ENCODE measurements around the gene PC.
A peak's percentile ranks its signal among the peaks of the same experiment; 100 is the strongest.
"Not testable (repeated sequence)": the region's sequence is repeated elsewhere in the genome, so short reads cannot be mapped to it uniquely, and the experiment has no call there.

The PC gene

GRCh38 chr11:66818231-66818955 is 139.8 kb downstream of the PC start:
- H3K27ac ChIP-seq, result no peak overlapping the region
- DNase-seq (ENCODE audit: low read depth, low spot score), result no peak

- no peak for DNase-seq (ENCODE audit: low read depth, low spot score)
Observed at GRCh38 chr11:66815646-66816045, 142.5 kb downstream of the PC start.

DNA sequence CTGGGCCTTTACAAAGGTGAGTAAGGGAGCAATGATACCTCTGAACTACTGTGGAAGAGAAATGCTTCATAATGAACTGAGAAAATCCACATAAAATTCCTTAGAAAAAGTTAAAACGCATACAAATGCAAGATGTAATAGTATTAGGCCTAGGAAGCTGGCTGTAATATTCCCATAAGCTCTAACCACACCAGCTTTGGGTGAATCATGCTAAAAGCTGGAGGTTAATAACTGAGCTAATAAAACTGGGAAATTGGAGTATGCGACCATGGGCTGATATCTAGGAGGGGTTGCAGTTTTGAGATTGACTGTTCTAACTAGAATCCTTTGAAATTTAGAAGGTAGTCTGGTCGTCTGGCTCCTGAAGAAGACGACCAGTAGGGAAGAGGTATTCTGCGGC is 143.5 kb downstream of the PC start:
- DNase-seq (ENCODE audit: low read depth, low spot score), result no peak
- H3K27ac ChIP-seq, result peak overlapping the region; percentile 55

More at GRCh38 chr11:66815646-66816045, 142.5 kb downstream of the PC start:
- peak overlapping the region; percentile 55 for H3K27ac ChIP-seq

DNA sequence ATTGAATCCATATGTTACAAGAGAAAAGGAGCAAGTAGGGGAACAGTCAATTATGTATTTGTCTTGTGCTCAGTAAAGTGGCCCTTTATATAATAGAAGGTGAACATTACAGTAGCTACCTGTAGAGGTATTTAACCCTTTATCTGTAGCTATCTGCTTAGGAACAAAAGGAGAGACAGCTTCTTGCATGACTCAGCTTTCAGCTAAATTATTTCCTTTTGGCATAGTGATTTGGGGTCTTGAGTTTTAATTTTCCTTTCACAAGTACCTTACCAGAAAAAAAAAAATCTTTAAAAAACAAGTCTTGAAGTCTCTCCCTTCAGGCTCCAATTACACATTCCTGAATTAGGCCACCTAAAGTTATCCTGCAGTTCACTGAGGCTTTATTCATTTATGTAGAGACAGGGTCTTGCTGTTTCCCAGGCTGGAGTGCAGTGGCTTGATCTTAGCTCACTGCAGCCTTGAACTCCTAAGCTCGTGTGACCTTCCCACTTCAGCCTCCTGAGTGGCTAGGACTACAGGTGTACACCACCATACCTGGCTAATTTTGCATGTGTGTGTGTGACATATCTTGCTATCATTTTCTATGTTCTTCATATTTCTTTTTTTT is 147.5 kb downstream of the PC start:
- H3K27ac ChIP-seq, result no peak overlapping the region
- no peak for DNase-seq (ENCODE audit: low read depth, low spot score)

DNA sequence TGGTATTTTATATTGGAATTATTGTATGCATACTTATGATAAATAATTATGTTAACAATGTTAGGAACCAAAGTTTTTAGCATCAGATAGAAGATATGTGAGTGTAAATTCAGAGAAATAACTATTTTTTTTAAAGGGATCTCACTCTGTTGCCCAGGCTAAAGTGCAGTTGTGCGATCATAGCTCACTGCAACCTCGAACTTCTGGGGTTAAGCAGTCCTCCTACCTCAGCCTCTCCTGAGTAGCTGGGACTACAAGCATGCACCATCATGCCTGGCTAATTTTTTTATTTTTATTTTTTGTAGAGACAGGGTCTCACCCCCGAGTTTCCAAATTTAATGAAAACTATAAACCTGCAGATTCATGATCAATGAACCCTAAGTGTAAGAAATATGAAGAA is 148.6 kb downstream of the PC start:
- H3K27ac ChIP-seq, result no peak overlapping the region
- DNase-seq (ENCODE audit: low read depth, low spot score), result no peak

GRCh38 chr11:66800720-66801428 is 157.3 kb downstream of the PC start:
- H3K27ac ChIP-seq, result no peak overlapping the region
- no peak for DNase-seq (ENCODE audit: low read depth, low spot score)

GRCh38 chr11:66799815-66800214 is 158.4 kb downstream of the PC start:
- not testable (repeated sequence) for DNase-seq (ENCODE audit: low read depth, low spot score); H3K27ac ChIP-seq
